ENCODE results near the gene RPP38.

The RPP38 gene

GRCh38 chr10:15106352-15107013, 9.3 kb downstream of the RPP38 start:
- TF ChIP-seq CTCF (IDR thresholded peaks at IDR 0.05; ENCODE audit: insufficient read depth, low read depth, low read length, missing control alignments) = peak; percentile 98
- peak; percentile 80 for DNase-seq (ENCODE audit: low read depth)
- no peak overlapping the region for H3K4me3 ChIP-seq (ENCODE audit: low read length)

GRCh38 chr10:15112657-15113056, 15.5 kb downstream of the RPP38 start:
- no peak overlapping the region for H3K4me3 ChIP-seq (ENCODE audit: low read length)
- no peak for DNase-seq (ENCODE audit: low read depth)
- no peak for TF ChIP-seq CTCF (IDR thresholded peaks at IDR 0.05; ENCODE audit: insufficient read depth, low read depth, low read length, missing control alignments)

DNA sequence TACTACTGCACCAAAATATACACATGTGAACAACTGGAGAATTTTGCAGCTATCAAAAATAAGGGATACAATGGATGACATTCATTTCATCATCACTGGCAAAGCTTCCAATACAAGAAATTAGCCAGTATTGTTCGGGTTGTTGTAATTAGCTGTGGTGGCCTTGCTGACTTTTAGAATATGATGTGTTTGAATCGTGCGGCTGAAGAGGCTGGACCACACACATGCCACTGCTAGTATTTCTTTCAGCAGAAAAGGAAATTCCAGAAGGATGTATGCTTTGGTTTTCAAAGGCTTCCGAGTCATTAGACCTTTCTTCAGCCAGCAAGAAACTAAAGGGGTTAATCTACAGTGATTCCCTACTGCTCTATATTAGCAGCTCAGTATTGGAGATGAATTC, 16.6 kb downstream of the RPP38 start:
- no peak for DNase-seq (ENCODE audit: low read depth)
- no peak for TF ChIP-seq CTCF (IDR thresholded peaks at IDR 0.05; ENCODE audit: insufficient read depth, low read depth, low read length, missing control alignments)

GRCh38 chr10:15116225-15116624, 19.1 kb downstream of the RPP38 start:
- DNase-seq (ENCODE audit: low read depth) = no peak
- TF ChIP-seq CTCF (IDR thresholded peaks at IDR 0.05; ENCODE audit: insufficient read depth, low read depth, low read length, missing control alignments) = no peak
- H3K4me3 ChIP-seq (ENCODE audit: low read length) = no peak overlapping the region

More for the DNA sequence above, 16.6 kb downstream of the RPP38 start:
- H3K4me3 ChIP-seq (ENCODE audit: low read length) = no peak overlapping the region

DNA sequence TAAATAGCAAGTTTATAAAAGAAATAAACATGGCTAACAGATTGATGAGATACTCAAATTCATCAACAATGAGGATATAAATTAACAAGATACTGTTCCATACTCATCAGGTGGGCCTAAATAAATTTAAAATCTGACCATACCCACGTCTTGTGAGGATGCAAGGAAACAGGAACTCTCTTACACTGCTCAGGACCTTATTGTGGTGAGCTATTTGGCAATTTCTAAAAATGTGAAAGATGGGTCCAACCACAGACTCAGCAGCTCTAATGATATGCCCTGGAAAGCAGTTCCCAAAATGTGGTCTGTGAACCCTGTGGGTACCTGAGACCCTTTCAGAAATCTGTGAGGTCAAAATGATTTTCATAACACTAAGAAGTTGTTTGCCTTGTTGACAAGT, 21.5 kb downstream of the RPP38 start:
- no peak for TF ChIP-seq CTCF (IDR thresholded peaks at IDR 0.05; ENCODE audit: insufficient read depth, low read depth, low read length, missing control alignments)
- H3K4me3 ChIP-seq (ENCODE audit: low read length) = no peak overlapping the region
- no peak for DNase-seq (ENCODE audit: low read depth)

DNA sequence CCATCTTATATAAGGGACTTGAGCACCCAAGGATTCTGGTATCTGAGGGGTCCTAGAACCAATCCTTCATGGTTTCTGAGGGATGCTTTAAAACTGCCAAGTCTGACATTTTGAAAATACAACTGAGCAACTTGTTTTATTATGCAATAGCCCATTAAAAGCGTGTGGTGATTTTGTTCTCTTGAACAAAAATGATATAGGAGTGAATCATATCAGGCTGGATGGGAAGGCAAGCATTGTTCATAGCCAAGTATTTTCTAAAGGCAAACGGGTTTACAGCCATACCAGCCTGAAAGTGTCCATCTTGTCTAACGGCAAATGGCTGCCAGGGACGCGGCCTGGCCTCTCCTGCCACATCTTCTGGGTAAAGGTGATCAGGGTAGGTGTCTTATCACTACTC, 23.4 kb downstream of the RPP38 start:
- no peak for TF ChIP-seq CTCF (IDR thresholded peaks at IDR 0.05; ENCODE audit: insufficient read depth, low read depth, low read length, missing control alignments)
- H3K4me3 ChIP-seq (ENCODE audit: low read length) = no peak overlapping the region
- peak; percentile 85 for DNase-seq (ENCODE audit: low read depth)

DNA sequence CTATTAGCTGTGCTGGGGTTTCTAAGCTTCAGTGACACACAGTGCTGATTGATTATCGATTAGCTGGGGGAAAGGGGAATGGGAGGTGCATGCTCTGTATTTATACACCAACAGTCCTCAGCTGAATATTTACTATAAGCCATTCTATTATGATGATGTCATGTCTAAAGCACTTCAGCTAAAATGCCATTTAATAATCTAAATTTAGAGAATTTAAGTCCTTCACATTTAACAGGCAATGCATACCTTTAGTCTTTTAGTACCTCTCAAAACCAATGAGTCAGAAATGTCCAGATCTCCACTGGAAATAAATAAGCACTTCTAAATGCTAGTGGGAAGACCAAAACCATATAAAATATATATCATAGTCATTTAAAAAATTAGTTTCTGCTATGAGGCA, 24.6 kb downstream of the RPP38 start:
- H3K4me3 ChIP-seq (ENCODE audit: low read length) = no peak overlapping the region
- no peak for TF ChIP-seq CTCF (IDR thresholded peaks at IDR 0.05; ENCODE audit: insufficient read depth, low read depth, low read length, missing control alignments)
- no peak for DNase-seq (ENCODE audit: low read depth)

Data from epithelial cell of esophagus (primary cell).